OCI-LY1 (cell line): ENCODE data around the gene RRAS2.

Experiments used
- H2AFZ ChIP-seq: fragments of 200-600 bp; sonication (generic), shearing (Covaris generic); 2 replicates; pipeline ENCODE4 v1.6.0; 2014; ENCODE audit warnings: antibody characterized with exemption, mild to moderate bottlenecking, low read length
- H3F3A ChIP-seq: fragments of 200-600 bp; sonication (generic), shearing (Covaris generic); 2 replicates; pipeline ENCODE4 v1.6.0; 2014; ENCODE audit warnings: mild to moderate bottlenecking, antibody characterized with exemption, low read length, moderate library complexity; ENCODE audit not compliant: insufficient read depth
- H3K27ac ChIP-seq: fragments of 200-600 bp; sonication (generic); 2 replicates; pipeline ENCODE4 v1.5.1; 2014; ENCODE audit warnings: low read length, mixed run types, mild to moderate bottlenecking, low read depth; ENCODE audit not compliant: poor library complexity, severe bottlenecking
- H3K27me3 ChIP-seq: fragments of 200-600 bp; sonication (generic); 2 replicates; pipeline ENCODE4 v1.6.0; 2014; ENCODE audit warnings: antibody characterized with exemption, mild to moderate bottlenecking, low read length, moderate library complexity; ENCODE audit not compliant: insufficient read depth
- H3K36me3 ChIP-seq: fragments of 200-600 bp; sonication (generic); 2 replicates; pipeline ENCODE4 v1.6.1; 2014; ENCODE audit warnings: mild to moderate bottlenecking, antibody characterized with exemption, low read length, moderate library complexity, mixed read lengths; ENCODE audit not compliant: insufficient read depth
- H3K4me1 ChIP-seq: fragments of 200-600 bp; sonication (generic); 2 replicates; pipeline ENCODE4 v1.5.1; 2014; ENCODE audit warnings: mild to moderate bottlenecking, low read length, moderate library complexity; ENCODE audit not compliant: insufficient read depth, severe bottlenecking
- H3K4me2 ChIP-seq: fragments of 200-600 bp; sonication (generic), shearing (Covaris generic); 2 replicates; pipeline ENCODE4 v1.6.1; 2014; ENCODE audit warnings: low read length
- H3K4me3 ChIP-seq: fragments of 200-600 bp; sonication (generic); 2 replicates; pipeline ENCODE4 v1.5.1; 2014; ENCODE audit warnings: low read length, low read depth, mild to moderate bottlenecking, mixed read lengths; ENCODE audit not compliant: poor library complexity, severe bottlenecking
- H3K79me2 ChIP-seq: fragments of 200-600 bp; shearing (Covaris generic); 2 replicates; pipeline ENCODE4 v1.6.1; 2016; ENCODE audit warnings: mixed run types, low read length, mixed read lengths; ENCODE audit not compliant: insufficient read depth
- H3K9ac ChIP-seq: fragments of 200-600 bp; sonication (generic), shearing (Covaris generic); 2 replicates; pipeline ENCODE4 v1.6.1; 2014; ENCODE audit warnings: mild to moderate bottlenecking, low read length, mixed read lengths
- H3K9me2 ChIP-seq: fragments of 200-600 bp; sonication (generic), shearing (Covaris generic); 2 replicates; pipeline ENCODE4 v1.6.1; 2014; ENCODE audit warnings: low read depth, mild to moderate bottlenecking, low read length, mixed read lengths
- H3K9me3 ChIP-seq: fragments of 200-600 bp; shearing (Covaris generic); 2 replicates; pipeline ENCODE4 v1.6.1; 2014; ENCODE audit warnings: low read length, mixed read lengths
- H4K20me1 ChIP-seq: fragments of 200-600 bp; sonication (generic), shearing (Covaris generic); 2 replicates; pipeline ENCODE4 v1.6.0; 2016; ENCODE audit warnings: mild to moderate bottlenecking, low read length; ENCODE audit not compliant: insufficient read depth
- CTCF ChIP-seq: fragments of 200-600 bp; sonication (generic), shearing (Covaris generic); IDR thresholded peaks from 2 replicates; pipeline ENCODE4 v1.5.1; 2017; ENCODE audit warnings: mild to moderate bottlenecking, antibody characterized with exemption, low read length, moderate library complexity, mixed read lengths
- EZH2 ChIP-seq: fragments of 200-600 bp; sonication (generic), shearing (Covaris generic); IDR thresholded peaks from 2 replicates; pipeline ENCODE4 v1.8.0; 2017; ENCODE audit warnings: borderline replicate concordance, mixed run types, mild to moderate bottlenecking, antibody characterized with exemption, low read length, moderate library complexity, mixed read lengths

RRAS2 gene

GRCh38 chr11:14331476-14332136 is 27.4 kb downstream of the RRAS2 start:
- Histone ChIP-seq H3K4me1 (peaks cover 52% of the 10 kb centered on the region), H3K4me2 (0 out of 2 replicates have a peak overlapping the region, but pooled peaks have one; percentile 8), H2AFZ (no peak overlapping the region), H3K27me3 (no peaks in the 10 kb centered on the region), H3K9me2 (no peaks in the 10 kb centered on the region), H3K36me3 (no peaks in the 10 kb centered on the region), H3K9me3 (no peaks in the 10 kb centered on the region), H3K4me3 (no peak overlapping the region), H3K79me2 (peaks cover 36% of the 10 kb centered on the region), H3F3A (no peaks in the 10 kb centered on the region), H3K9ac (no peak overlapping the region), H3K27ac (peak overlapping the region; percentile 29), H4K20me1 (no peaks in the 10 kb centered on the region)
- no peak for TF ChIP-seq CTCF
- TF ChIP-seq EZH2: no peak

DNA sequence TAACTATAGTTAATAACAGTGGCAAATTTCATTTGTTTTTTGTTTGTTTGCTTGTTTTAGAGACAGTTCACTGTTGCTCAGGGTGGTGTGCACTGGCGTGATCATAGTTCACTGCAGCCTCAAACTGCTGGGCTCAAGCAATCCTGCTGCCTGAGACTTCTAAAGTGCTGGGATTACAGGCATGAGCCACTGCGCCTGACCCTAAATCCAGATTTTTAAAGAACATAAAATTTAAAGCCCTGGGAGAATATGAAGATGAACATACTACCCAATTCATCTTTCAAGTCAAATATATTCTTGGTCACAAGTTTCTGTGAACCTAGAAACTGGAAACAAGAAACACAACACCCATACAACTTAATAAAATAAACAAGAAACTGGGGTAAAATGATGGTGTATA is 28.1 kb downstream of the RRAS2 start:
- Histone ChIP-seq H2AFZ (no peak overlapping the region), H3K9me3 (no peaks in the 10 kb centered on the region), H3K9ac (no peak overlapping the region), H3K27me3 (no peaks in the 10 kb centered on the region), H3K4me2 (no peak overlapping the region), H3K79me2 (peaks cover 35% of the 10 kb centered on the region), H3K4me3 (no peak overlapping the region), H3F3A (no peaks in the 10 kb centered on the region), H3K36me3 (no peaks in the 10 kb centered on the region), H3K27ac (peak overlapping the region; percentile 29), H3K4me1 (peaks cover 60% of the 10 kb centered on the region), H4K20me1 (no peaks in the 10 kb centered on the region), H3K9me2 (no peaks in the 10 kb centered on the region)
- TF ChIP-seq CTCF (no peak), EZH2 (no peak)

- no peak overlapping the region for H3K4me3 ChIP-seq
- H3F3A ChIP-seq: no peaks in the 10 kb centered on the region
- no peak overlapping the region for H3K9ac ChIP-seq
- no peaks in the 10 kb centered on the region for H3K36me3 ChIP-seq
- no peaks in the 10 kb centered on the region for H4K20me1 ChIP-seq
- no peaks in the 10 kb centered on the region for H3K9me3 ChIP-seq
- peaks cover 58% of the 10 kb centered on the region for H3K4me1 ChIP-seq
- H3K27me3 ChIP-seq: no peaks in the 10 kb centered on the region
- H3K27ac ChIP-seq: peak overlapping the region; percentile 25
- no peak overlapping the region for H3K4me2 ChIP-seq
- no peaks in the 10 kb centered on the region for H3K9me2 ChIP-seq
- H2AFZ ChIP-seq: no peak overlapping the region
- no peak for TF ChIP-seq CTCF
- no peak for TF ChIP-seq EZH2
- peaks cover 29% of the 10 kb centered on the region for H3K79me2 ChIP-seq
Measured at GRCh38 chr11:14329702-14330101, 29.3 kb downstream of the RRAS2 start.
